COLO668 (cell line): ENCODE data around the gene BCKDHA.
A peak's percentile ranks its signal among the peaks of the same experiment; 100 is the strongest.
"Not testable (repeated sequence)": the region's sequence is repeated elsewhere in the genome, so short reads cannot be mapped to it uniquely, and the experiment has no call there.

ENCODE experiments used
- DNase-seq: peaks from one replicate; lab custom pipeline; 2025; ENCODE audit not compliant: unreplicated experiment; lab: John Stamatoyannopoulos, UW

Gene BCKDHA

GRCh38 chr19:41403181-41403970 is 5.8 kb downstream of the BCKDHA start:
- peak; percentile 42 for DNase-seq

DNA sequence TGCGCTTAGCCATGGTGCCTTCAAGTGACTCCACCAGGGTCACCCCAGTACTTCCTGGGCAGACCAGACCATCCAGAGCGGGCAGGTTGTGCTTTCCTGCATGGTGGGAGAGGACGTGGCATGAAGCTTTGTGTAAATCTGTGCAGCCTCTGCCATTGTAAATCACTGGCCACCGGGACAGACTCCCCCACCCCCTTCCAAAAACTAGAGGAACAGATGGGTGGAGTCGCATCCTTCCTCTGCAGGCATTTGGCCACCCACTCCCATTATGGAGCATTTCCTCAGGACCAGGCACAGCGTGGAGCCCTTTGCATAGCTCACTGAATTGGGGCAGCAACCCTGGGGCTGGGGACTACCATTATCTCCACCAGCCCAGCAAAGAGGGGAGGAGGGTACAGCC is 8.2 kb downstream of the BCKDHA start:
- DNase-seq = no peak

DNA sequence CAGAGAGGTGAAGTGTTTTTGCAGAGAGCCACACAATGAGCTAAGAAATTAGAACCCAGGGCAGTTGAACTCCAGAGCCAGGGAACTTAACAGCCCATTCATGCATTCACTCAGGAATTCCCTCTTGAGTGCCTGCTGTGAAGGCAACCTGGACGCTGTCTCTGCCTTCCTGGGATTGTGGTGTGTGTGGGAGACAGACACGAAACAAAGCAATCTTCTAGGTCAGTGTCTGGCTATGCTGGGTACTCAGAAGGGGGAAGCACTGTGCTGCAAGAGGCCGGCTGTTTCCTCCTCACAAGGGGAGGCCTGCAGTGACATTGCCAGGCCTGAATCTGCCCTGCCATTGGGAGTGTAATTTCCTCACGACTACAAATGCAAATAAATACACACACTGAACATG is 9.7 kb downstream of the BCKDHA start:
- no peak for DNase-seq

DNA sequence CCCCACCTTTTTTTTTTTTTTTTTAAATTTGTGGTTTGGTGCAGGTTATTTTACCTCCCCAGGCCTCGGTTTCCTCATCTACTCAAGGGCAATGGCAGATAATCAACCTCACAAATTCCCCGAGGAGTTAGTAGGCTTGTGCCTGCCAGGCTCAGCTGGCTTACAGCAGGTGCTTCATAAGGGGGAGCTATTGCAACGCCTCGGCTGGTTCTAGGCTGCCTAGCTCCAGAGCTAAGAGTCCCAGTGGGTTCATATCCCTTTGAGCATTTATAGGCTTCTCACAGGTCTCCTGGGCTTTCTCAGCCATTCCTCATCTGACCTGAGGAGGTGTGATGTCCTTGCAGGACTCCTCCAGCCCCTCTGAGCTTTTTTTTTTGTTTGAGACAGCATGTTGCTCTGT is 10.6 kb downstream of the BCKDHA start:
- DNase-seq = no peak

- not testable (repeated sequence) for DNase-seq
Observed at GRCh38 chr19:41408846-41409245, 11.2 kb downstream of the BCKDHA start.

DNA sequence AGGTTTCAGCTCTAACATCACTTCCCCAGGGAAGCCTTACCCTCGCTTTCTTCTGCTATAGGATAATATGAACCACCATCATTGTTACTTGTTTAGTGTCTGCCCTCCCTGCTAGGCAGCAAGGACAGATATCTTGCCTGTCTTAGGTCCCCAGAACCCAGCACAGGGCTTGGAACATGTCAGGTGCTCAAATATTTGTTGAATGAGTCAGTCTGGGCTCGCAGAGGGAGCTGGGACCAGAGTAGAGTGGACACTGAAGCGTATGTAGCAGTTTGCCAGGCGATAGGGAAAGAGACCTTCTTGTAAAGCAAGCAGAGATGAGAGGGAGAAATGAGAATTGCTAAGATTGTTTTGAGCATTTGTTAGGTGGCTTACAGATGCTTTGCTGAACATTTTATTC is 11.7 kb downstream of the BCKDHA start:
- DNase-seq = peak; percentile 69

GRCh38 chr19:41410336-41411054 is 12.9 kb downstream of the BCKDHA start:
- no peak for DNase-seq

GRCh38 chr19:41411100-41411967 is 13.7 kb downstream of the BCKDHA start:
- DNase-seq = no peak

- no peak for DNase-seq
Observed at GRCh38 chr19:41411968-41412265, 14.3 kb downstream of the BCKDHA start.

DNA sequence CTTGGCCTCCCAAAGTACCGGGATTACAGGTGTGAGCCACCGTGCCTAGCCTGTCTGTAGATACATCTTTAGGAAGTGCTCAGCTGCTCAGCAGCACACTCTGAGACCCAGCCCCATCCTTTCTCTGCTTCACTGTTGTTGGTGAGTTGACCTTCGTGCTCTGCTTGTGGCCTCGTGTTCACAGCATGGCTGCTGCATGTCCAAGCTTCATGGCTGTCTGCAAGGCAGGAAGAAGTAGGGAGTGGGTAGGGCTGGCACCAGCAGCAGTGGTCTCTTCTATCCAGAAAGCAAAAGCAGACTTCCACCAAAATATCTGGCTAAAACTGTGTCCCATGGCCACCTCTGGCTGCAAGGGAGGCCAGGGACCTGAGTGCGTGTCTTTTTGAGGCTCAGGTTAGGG is 15.3 kb downstream of the BCKDHA start:
- DNase-seq = no peak

DNA sequence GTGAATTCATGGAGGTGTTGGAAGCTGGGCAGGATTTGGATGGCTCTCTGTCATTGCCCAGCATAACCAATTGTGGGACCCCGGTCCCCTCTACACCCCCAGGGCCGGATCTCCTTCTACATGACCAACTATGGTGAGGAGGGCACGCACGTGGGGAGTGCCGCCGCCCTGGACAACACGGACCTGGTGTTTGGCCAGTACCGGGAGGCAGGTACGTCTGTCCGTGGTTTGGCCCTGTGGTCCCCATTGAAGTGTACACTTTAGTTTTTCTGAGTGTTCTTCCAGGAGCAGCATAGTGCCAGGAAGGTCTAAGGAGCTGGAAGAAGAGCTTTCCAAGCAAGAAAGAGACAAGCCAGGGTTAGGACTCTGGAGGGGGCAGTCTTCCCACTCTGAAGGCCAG is 16.3 kb downstream of the BCKDHA start:
- no peak for DNase-seq

- DNase-seq = no peak
Observed at GRCh38 chr19:41414461-41414860, 16.8 kb downstream of the BCKDHA start.

GRCh38 chr19:41415154-41415571 is 17.5 kb downstream of the BCKDHA start:
- peak; percentile 87 for DNase-seq

DNA sequence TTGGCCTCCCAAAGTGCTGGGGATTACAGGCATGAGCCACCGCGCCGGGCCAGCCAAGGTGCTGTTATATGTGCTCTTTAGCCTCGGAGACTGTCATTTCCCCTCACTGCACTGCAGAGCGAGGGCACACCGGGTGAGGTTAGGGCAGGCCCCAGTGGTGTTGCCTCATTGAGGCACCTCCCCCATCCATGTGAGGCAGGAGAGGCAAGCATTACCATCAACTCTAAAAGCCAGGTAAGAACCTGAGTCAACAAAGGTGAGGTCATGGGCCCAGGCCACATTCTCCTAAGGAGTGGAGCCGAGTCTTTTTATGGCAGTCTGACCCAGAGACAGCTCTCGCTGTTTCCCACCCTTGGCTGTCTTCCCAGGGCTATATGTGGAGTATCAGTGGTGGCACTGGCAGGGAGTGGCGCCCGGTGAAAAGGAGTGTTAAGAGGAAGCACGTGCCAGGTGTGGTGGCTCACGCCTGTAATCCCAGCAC is 18.6 kb downstream of the BCKDHA start:
- peak; percentile 28 for DNase-seq

DNA sequence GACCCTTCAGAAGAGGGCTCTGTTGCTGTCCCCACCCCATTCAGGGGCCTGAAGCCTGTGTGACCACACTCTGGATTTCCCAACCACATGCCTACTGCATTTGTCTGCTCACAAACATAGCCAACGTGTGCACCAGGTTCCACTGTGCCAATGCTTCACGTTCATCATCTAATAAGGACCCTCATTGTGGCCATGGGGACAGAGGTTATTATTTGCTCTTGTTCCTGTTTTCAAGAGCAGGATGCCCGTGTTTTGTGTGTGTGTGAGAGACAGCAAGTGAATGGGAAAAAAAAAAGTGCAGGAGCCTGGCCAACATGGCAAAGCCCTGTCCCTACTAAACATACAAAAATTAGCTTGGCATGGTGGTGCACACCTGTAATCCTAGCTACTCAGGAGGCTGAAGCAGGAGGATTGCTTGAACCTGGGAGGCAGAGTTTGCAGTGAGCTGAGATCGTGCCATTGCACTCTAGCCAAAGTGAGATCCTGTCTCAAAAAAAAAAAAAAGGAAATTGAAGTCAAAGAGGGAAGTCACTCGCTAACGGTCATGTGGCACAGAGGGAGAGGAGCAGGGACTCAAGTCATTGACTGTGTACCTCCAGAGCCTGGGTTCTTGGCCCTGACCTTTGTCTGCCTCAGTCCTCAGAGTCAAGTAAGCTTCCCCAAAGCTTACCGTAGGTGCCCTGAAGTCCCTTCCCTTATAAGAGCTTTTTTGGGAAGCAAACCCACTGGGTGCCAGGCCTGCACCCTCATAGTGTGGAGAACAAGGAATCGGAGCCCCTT is 22.7 kb downstream of the BCKDHA start:
- DNase-seq = no peak

GRCh38 chr19:41421314-41421713 is 23.7 kb downstream of the BCKDHA start:
- DNase-seq = peak; percentile 91

DNA sequence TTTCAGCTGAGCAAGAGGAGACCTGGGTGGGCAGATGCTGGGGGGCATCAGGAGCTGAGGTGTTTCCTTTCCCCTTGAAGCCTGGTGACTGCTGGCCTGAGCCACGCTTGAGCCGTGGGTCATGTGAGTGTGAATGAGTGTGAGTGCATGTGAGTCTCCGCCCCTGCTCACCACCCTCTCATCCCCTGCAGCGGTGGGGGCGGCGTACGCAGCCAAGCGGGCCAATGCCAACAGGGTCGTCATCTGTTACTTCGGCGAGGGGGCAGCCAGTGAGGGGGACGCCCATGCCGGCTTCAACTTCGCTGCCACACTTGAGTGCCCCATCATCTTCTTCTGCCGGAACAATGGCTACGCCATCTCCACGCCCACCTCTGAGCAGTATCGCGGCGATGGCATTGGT is 24.4 kb downstream of the BCKDHA start:
- no peak for DNase-seq

DNA sequence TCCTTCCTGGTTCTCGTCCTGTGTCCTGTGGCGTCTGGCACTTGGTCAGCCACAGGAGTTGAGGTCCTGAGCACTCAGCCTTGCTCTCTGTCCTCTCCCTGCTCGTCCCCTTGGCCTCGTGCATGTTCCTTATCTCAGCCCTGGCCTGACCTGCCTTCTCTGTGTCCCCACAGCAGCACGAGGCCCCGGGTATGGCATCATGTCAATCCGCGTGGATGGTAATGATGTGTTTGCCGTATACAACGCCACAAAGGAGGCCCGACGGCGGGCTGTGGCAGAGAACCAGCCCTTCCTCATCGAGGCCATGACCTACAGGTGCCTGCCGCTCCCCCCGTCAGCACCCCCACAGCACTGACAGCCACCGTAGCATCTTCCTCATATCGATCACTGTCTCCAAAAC is 24.8 kb downstream of the BCKDHA start:
- no peak for DNase-seq

DNA sequence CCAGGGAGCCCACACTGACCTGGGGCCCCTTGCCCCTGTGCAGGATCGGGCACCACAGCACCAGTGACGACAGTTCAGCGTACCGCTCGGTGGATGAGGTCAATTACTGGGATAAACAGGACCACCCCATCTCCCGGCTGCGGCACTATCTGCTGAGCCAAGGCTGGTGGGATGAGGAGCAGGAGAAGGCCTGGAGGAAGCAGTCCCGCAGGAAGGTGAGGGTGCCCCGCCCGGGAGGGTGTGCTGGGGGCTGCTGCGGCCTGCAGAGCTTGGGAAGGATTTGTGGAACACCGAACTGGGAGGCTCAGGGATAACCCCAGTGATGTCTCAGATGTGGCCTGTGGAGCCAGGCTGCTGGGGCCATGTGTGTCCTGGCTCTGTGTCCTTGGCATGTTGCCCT is 25.3 kb downstream of the BCKDHA start:
- no peak for DNase-seq

- DNase-seq = no peak
Observed at GRCh38 chr19:41424335-41425173, 26.9 kb downstream of the BCKDHA start.
